ENCODE results near the gene LTC4S. TPM values are rescaled to one million over a fixed set of nuclear protein-coding genes. Genes with fewer than 3 reads are reported as not detected.
A peak's percentile ranks its signal among the peaks of the same experiment; 100 is the strongest.

Gene LTC4S
- total RNA-seq, 1 donor from 2014 or later: 2.6 TPM

- intact Hi-C loops (cut with micrococcal nuclease): loop anchor here (10.0 kb wide), 1 partner anchor 169 kb away; the partner anchor contains the start of gene HNRNPH1
- ATAC-seq (ENCODE audit: low read depth) (no peak), DNase-seq (no peak)
- H3K4me1 Mint-ChIP-seq: peaks cover 29% of the 10 kb centered on the region
- H3K9me3 Mint-ChIP-seq: no peaks in the 10 kb centered on the region
- no peaks in the 10 kb centered on the region for H3K27me3 Mint-ChIP-seq
- POLR2A ChIA-PET: interaction anchor here (0.5 to 3.3 kb wide), 7 partner anchors 25 to 171 kb away, joined by 3 to 14 read pairs (median 3); partner anchors contain the start of genes CANX, HNRNPH1, MAML1 and SQSTM1
- H3K27ac Mint-ChIP-seq: no peak overlapping the region
- H3K36me3 Mint-ChIP-seq (ENCODE audit: low read depth): peaks cover 15% of the 10 kb centered on the region
- peak overlapping the region; percentile 64 for H3K4me3 Mint-ChIP-seq
- no peak for TF ChIP-seq CTCF (IDR thresholded peaks at IDR 0.05)
- CTCF ChIA-PET: interaction anchor here (1.2 kb wide), 1 partner anchor 31 kb away, joined by 11 read pairs; no protein-coding TSS in a partner anchor
Measured at GRCh38 chr5:179794171-179794570, 385 bp downstream of the LTC4S start.

GRCh38 chr5:179794575-179794974 lies 789 bp downstream of the LTC4S start:
- ChIA-PET CTCF (interaction anchor here (1.2 kb wide), 1 partner anchor 32 kb away, joined by 11 read pairs; no protein-coding TSS in a partner anchor), POLR2A (interaction anchor here (0.5 to 3.3 kb wide), 6 partner anchors 25 to 123 kb away, joined by 3 to 14 read pairs (median 3); partner anchors contain the start of genes CANX, MAML1 and SQSTM1)
- H3K27me3 Mint-ChIP-seq: no peaks in the 10 kb centered on the region
- no peak for TF ChIP-seq CTCF (IDR thresholded peaks at IDR 0.05)
- H3K4me1 Mint-ChIP-seq: peaks cover 29% of the 10 kb centered on the region
- peak overlapping the region; percentile 64 for H3K4me3 Mint-ChIP-seq
- H3K36me3 Mint-ChIP-seq (ENCODE audit: low read depth): peaks cover 19% of the 10 kb centered on the region
- ATAC-seq (ENCODE audit: low read depth) (no peak), DNase-seq (no peak)
- peak overlapping the region; percentile 12 for H3K27ac Mint-ChIP-seq
- intact Hi-C loops (cut with micrococcal nuclease): loop anchor here (10.0 kb wide), 1 partner anchor 170 kb away; the partner anchor contains the start of gene HNRNPH1
- H3K9me3 Mint-ChIP-seq: no peaks in the 10 kb centered on the region

GRCh38 chr5:179795049-179795862 lies 1.5 kb downstream of the LTC4S start:
- CTCF ChIA-PET: interaction anchor here (1.4 kb wide), 1 partner anchor 33 kb away, joined by 9 read pairs; no protein-coding TSS in a partner anchor
- Mint-ChIP-seq H3K9me3 (no peaks in the 10 kb centered on the region), H3K36me3 (ENCODE audit: low read depth) (peaks cover 23% of the 10 kb centered on the region), H3K27me3 (no peaks in the 10 kb centered on the region), H3K27ac (peak overlapping the region; percentile 12), H3K4me3 (peak overlapping the region; percentile 64), H3K4me1 (peaks cover 29% of the 10 kb centered on the region)
- no peak for ATAC-seq (ENCODE audit: low read depth)
- no peak for TF ChIP-seq CTCF (IDR thresholded peaks at IDR 0.05)
- POLR2A ChIA-PET: interaction anchor here (0.6 to 3.3 kb wide), 8 partner anchors 9 to 170 kb away, joined by 3 to 16 read pairs (median 4); partner anchors contain the start of genes MAML1 and SQSTM1
- DNase-seq: no peak
- intact Hi-C loops (cut with micrococcal nuclease): loop anchor here (5.0 to 10.0 kb wide), 3 partner anchors 118 to 277 kb away; partner anchors contain the start of genes HNRNPH1 and RNF130

GRCh38 chr5:179795863-179796833 lies 2.4 kb downstream of the LTC4S start:
- ATAC-seq (ENCODE audit: low read depth) (peak; percentile 78), DNase-seq (peak; percentile 78)
- H3K4me1 Mint-ChIP-seq: peaks cover 29% of the 10 kb centered on the region
- CTCF ChIA-PET: interaction anchor here (1.1 to 1.4 kb wide), 4 partner anchors 19 to 52 kb away, joined by 3 to 9 read pairs (median 3); no protein-coding TSS in a partner anchor
- H3K36me3 Mint-ChIP-seq (ENCODE audit: low read depth): peaks cover 23% of the 10 kb centered on the region
- intact Hi-C loops (cut with micrococcal nuclease): loop anchor here (1.0 to 10.0 kb wide), 6 partner anchors 33 to 276 kb away; partner anchors contain the start of genes CANX, HNRNPH1, MAML1 and RNF130
- no peaks in the 10 kb centered on the region for H3K27me3 Mint-ChIP-seq
- POLR2A ChIA-PET: interaction anchor here (0.5 to 3.3 kb wide), 9 partner anchors 8 to 818 kb away, joined by 3 to 16 read pairs (median 5); partner anchors contain the start of genes MAML1 and SQSTM1
- H3K9me3 Mint-ChIP-seq: no peaks in the 10 kb centered on the region
- H3K27ac Mint-ChIP-seq: peak overlapping the region; percentile 7
- H3K4me3 Mint-ChIP-seq: peak overlapping the region; percentile 64
- TF ChIP-seq CTCF (IDR thresholded peaks at IDR 0.05): peak; percentile 32
